Ovary (tissue), 9 donors: ENCODE measurements around the gene ITPR2. TPM values are rescaled to one million over a fixed set of nuclear protein-coding genes. Genes with fewer than 3 reads are reported as not detected.

Source experiments
- DNase-seq, 5 donors: peaks; one replicate each; pipeline ENCODE4 v3.0.0-alpha.2; 2019 to 2020
- H3K27ac ChIP-seq, 2 donors: fragments of 200-600 bp; one replicate each; pipeline versions ENCODE4 v1.5.1 to v1.8.0; 2019 to 2022
- H3K27me3 ChIP-seq: fragments of 200-600 bp; one replicate; pipeline ENCODE4 v1.8.0; 2022
- H3K36me3 ChIP-seq: fragments of 200-600 bp; sonication (generic); one replicate; pipeline ENCODE4 v1.5.1; 2019
- H3K4me1 ChIP-seq: one replicate; pipeline ENCODE4 v1.8.1; 2013; ENCODE audit warnings: mild to moderate bottlenecking, moderate library complexity; ENCODE audit not compliant: insufficient read depth
- H3K4me3 ChIP-seq: fragments of 200-600 bp; sonication (generic); one replicate; pipeline ENCODE4 v1.5.1; 2017
- H3K9me3 ChIP-seq, 2 donors: fragments of 200-600 bp in 1 of 2; sonication (generic) in 1 of 2; one replicate each; pipeline versions ENCODE4 v1.5.1 to v1.8.1; 2013 to 2019; ENCODE audit warnings: mild to moderate bottlenecking in 1 of 2, moderate library complexity in 1 of 2
- EP300 ChIP-seq: sonication (generic); formaldehyde crosslinking; IDR thresholded peaks from one replicate; pipeline ENCODE4 v1.6.1; 2017; ENCODE audit warnings: antibody characterized with exemption
- POLR2A ChIP-seq: fragments of 450-650 bp; IDR thresholded peaks from one replicate; pipeline ENCODE4 v1.6.1; 2017; ENCODE audit warnings: antibody characterized with exemption, mild to moderate bottlenecking, moderate library complexity
- WGBS, 3 donors: extraction: QIAGEN DNeasy Blood & Tissue Kit in 1 of 3; methylation state at CpG; one replicate each; pipeline versions ENCODE4 v1.1.5 to v1.1.7; 2013 to 2017; 5-methylcytosine and 5-hydroxymethylcytosine counted together
- intact Hi-C, 4 donors: fragments of 100-400 bp; cut with DNase I; formaldehyde crosslinking; loops; one replicate each; pipeline versions ENCODE4 v1.11.0 to v1.15.1; 2022 to 2023
- polyA plus RNA-seq, 2 donors: library from polyadenylated mRNA; stranded (reverse); fragments of 200-250 nt in 1 of 2; fragments of 350-450 nt in 1 of 2; fragmentation: Illumina TruSeq in 1 of 2; extraction: RNeasy Lipid Tissue Mini Kit (QIAGEN cat#74804) in 1 of 2; gene quantifications; one replicate each; pipeline ENCODE4 v1.2.3, GENCODE V29; 2013 to 2014
- total RNA-seq, 7 donors: library from RNA; depleted of rRNA in 2 of 7; stranded (reverse); fragments of >200 nt in 2 of 7; fragmentation: NEBNext Ultra II Directional in 3 of 7; extraction: Animal tissue kit (Norgen Biotek cat#: 25700) in 3 of 7; gene quantifications; one replicate each; pipeline versions ENCODE4 v1.1.0 to v1.2.4, GENCODE V29; 2016 to 2023
- TF ChIP-seq, protein P1 (sequence below), 3 donors: fragments of 450-650 bp in 2 of 3; fragments of 200-600 bp in 1 of 3; IDR thresholded peaks; one replicate each; pipeline versions ENCODE4 v1.5.1 to v1.8.0; 2016 to 2022; ENCODE audit warnings: antibody characterized with exemption in 3 of 3, mild to moderate bottlenecking in 1 of 3
- donor health status: DM: no; HTN: no; CAD: no; lungs with moderate emphysema.
- donor health status: DM: no; HTN: no; CAD: no.
- donor health status: Bipolar disorder and iron deficiency.
- donor health status: DM: yes; HTN: yes; CAD: no.
- donor health status: DM: no; HTN: no; CAD: no.
- donor health status: DM: yes; HTN: yes; CAD: no.

ITPR2 gene
- total and polyA plus RNA-seq, 9 donors = 5.9 to 51.1 (median 32.9) TPM

- no peak overlapping the region for H3K27ac ChIP-seq
- H3K4me1 ChIP-seq = peaks cover 6% of the 10 kb centered on the region
- intact Hi-C loops = no loop called here
- 98 to 100% (median 100%) methylated on average over 1 of the region's 1 CpG for WGBS, 3 donors
- H3K9me3 ChIP-seq = no peaks in the 10 kb centered on the region
- no peak for TF ChIP-seq EP300
- no peak for TF ChIP-seq POLR2A
- TF ChIP-seq, protein P1, sequence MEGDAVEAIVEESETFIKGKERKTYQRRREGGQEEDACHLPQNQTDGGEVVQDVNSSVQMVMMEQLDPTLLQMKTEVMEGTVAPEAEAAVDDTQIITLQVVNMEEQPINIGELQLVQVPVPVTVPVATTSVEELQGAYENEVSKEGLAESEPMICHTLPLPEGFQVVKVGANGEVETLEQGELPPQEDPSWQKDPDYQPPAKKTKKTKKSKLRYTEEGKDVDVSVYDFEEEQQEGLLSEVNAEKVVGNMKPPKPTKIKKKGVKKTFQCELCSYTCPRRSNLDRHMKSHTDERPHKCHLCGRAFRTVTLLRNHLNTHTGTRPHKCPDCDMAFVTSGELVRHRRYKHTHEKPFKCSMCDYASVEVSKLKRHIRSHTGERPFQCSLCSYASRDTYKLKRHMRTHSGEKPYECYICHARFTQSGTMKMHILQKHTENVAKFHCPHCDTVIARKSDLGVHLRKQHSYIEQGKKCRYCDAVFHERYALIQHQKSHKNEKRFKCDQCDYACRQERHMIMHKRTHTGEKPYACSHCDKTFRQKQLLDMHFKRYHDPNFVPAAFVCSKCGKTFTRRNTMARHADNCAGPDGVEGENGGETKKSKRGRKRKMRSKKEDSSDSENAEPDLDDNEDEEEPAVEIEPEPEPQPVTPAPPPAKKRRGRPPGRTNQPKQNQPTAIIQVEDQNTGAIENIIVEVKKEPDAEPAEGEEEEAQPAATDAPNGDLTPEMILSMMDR (IDR thresholded peaks at IDR 0.05) = no peak
- H3K36me3 ChIP-seq = no peaks in the 10 kb centered on the region
- H3K4me3 ChIP-seq = no peak overlapping the region
- no peak for DNase-seq
- no peaks in the 10 kb centered on the region for H3K27me3 ChIP-seq
Measured at GRCh38 chr12:26801486-26801885, 31.5 kb downstream of the ITPR2 start.

DNA sequence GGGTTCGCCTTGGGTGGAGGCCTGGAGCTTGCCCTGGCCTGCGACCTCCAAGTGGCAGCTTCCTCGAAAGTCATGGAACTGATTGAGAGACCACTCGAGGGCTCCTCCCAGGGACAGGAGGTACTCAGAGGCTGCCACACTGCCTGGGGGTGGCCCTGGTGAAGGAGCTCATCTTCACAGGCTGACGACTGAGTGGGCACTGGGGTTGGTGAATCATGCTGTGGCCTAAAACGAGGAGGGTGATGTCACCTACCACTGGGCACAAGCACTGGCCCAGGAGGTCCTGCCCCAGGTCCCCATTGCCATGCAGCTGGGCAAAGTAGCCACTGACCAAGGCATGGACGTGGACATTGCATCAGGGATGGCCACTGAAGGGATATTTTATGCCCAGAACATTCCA, 32.1 kb downstream of the ITPR2 start:
- WGBS, 3 donors = 93 to 95% (median 94%) methylated on average over 7 of the region's 7 CpGs
- no peak overlapping the region for H3K27ac ChIP-seq
- H3K4me3 ChIP-seq = no peak overlapping the region
- H3K36me3 ChIP-seq = no peaks in the 10 kb centered on the region
- no peaks in the 10 kb centered on the region for H3K27me3 ChIP-seq
- peaks cover 6% of the 10 kb centered on the region for H3K4me1 ChIP-seq
- TF ChIP-seq POLR2A (no peak), EP300 (no peak)
- TF ChIP-seq, protein P1 (IDR thresholded peaks at IDR 0.05) = no peak
- DNase-seq = no peak
- intact Hi-C loops = no loop called here
- H3K9me3 ChIP-seq = no peaks in the 10 kb centered on the region

- intact Hi-C loops = no loop called here
- Histone ChIP-seq H3K4me3 (no peak overlapping the region), H3K9me3 (no peaks in the 10 kb centered on the region), H3K27me3 (no peaks in the 10 kb centered on the region), H3K36me3 (no peaks in the 10 kb centered on the region), H3K4me1 (peaks cover 6% of the 10 kb centered on the region), H3K27ac (no peak overlapping the region)
- DNase-seq = no peak
- TF ChIP-seq EP300 (no peak), POLR2A (no peak)
- TF ChIP-seq, protein P1 (IDR thresholded peaks at IDR 0.05) = no peak
Measured at GRCh38 chr12:26800347-26800746, 32.6 kb downstream of the ITPR2 start.

DNA sequence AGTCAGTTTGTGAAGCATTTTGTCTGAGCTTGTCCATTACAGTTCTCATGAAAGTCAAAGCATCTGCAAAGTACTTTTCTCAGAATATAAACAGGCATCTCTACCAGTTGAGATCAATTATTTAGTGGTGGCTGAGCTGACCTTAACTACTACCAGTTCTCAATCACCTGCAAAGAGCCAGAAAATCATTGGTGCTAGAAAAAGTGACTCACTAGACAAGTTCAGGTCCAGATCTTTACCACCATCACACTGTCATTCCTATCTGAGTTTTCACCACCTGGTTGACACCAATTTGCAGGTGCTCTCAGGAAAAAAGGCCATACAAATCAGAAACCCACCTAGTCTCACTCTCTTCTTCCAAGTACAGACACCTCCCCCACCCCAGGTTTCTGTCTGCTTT, 33.3 kb downstream of the ITPR2 start:
- no peaks in the 10 kb centered on the region for H3K27me3 ChIP-seq
- DNase-seq = no peak
- no peaks in the 10 kb centered on the region for H3K36me3 ChIP-seq
- no peaks in the 10 kb centered on the region for H3K9me3 ChIP-seq
- H3K27ac ChIP-seq = no peak overlapping the region
- TF ChIP-seq, protein P1 (IDR thresholded peaks at IDR 0.05) = no peak
- no peak for TF ChIP-seq POLR2A
- TF ChIP-seq EP300 = no peak
- H3K4me3 ChIP-seq = no peak overlapping the region
- intact Hi-C loops = no loop called here
- peaks cover 6% of the 10 kb centered on the region for H3K4me1 ChIP-seq

GRCh38 chr12:26798640-26799039, 34.4 kb downstream of the ITPR2 start:
- Histone ChIP-seq H3K4me3 (no peak overlapping the region), H3K36me3 (no peaks in the 10 kb centered on the region), H3K27ac (no peak overlapping the region), H3K9me3 (no peaks in the 10 kb centered on the region), H3K4me1 (peaks cover 6% of the 10 kb centered on the region), H3K27me3 (no peaks in the 10 kb centered on the region)
- no peak for DNase-seq
- TF ChIP-seq POLR2A (no peak), EP300 (no peak)
- TF ChIP-seq, protein P1 (IDR thresholded peaks at IDR 0.05) = no peak
- intact Hi-C loops = no loop called here
